GM21529 (cell line): ENCODE results near the gene IPO5.
"Not testable (repeated sequence)": the region's sequence is repeated elsewhere in the genome, so short reads cannot be mapped to it uniquely, and the experiment has no call there.

Experiments used
- ATAC-seq: cut with Tn5 transposase; IDR thresholded peaks from one replicate; pipeline ENCODE4 v1.9.1; 2021; ENCODE audit not compliant: unreplicated experiment

Gene IPO5

DNA sequence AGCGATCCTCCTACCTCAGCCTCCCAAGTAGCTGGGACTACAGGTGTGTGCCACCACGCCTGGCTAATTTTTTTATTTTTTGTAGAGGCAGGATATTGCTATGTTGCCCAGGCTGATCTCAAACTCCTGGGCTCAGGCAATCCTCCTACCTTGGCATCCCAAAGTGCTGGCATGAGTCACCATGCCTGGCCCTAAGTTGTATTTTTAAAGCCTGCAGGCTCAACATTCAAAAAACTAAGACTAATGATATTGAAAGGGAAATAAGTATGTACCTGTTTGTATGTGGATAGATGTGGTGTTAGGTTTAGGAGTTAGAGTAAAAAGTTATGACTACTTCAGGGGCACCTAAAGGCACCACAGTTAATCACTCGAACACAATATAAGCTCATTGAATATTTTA lies 5.4 kb upstream of the IPO5 start:
- no peak for ATAC-seq

DNA sequence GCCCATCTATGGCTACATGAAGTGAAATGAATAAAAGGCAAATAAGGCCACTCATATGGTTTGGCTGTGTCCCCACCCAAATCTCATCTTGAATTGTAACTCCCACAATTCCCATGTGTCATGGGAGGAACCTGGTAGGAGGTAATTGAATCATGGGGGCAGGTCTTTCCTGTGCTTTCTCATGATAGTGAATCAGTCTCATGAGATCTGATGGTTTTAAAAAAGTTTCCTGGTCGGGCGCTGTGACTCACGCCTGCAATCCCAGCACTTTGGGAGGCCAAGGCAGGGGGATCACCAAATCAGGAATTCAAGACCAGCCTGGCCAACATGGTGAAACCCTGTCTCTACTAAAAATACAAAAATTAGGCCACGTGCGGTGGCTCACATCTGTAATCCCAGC lies 4.2 kb upstream of the IPO5 start:
- ATAC-seq = not testable (repeated sequence)

DNA sequence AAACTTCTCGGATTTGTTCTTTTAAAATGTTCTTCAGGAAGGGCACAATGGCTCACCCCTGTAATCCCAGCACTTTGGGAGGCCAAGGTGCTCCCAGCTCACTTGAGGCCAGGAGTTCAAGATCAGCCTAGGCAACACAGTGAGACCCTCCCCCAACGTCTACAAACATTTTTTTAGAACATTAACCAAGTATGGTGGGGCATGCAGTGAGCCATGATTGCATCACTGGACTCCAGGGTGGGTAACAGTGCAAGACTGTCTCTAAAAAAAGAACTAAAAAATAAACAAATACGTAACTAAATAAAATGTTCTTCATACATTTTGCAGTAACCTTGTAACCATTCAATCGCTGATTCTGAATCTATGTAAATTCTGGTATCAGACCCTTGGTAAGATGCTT lies 2.1 kb upstream of the IPO5 start:
- no peak for ATAC-seq

DNA sequence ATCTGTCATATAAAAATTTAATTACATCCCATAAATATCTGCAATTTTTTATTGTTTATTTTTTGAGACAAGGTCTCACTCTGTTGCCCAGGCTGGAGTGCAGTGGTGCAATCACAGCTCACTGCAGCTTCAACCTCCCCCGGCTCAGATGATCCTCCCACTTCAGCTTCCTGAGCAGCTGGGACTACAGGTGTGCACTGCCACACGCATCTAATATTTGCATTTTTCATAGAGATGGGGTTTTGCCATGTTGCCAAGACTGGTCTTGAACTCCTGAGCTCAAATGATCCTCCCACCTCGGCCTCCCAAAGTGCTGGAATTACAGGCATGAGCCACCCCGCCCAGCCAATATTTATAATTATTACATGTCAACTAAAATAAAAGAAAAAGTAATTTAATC lies 644 bp upstream of the IPO5 start:
- peak; percentile 87 for ATAC-seq

DNA sequence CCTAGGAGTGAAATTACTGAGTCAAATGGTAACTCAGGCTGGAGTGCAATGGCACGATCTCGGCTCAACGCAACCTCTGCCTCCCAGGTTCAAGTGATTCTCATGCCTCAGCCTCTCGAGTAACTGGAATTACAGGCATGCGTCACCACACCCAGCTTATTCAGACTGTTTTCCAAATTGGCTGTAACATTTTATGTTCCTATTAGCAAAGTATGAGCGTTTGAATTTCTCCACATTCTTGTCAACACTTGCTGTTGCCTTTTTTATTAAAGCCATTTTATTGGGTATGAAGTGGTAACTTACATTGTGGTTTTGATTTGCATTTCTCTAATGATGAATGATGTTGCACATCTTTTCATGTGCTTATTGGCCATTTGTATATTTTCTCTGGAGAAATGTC lies 7.9 kb downstream of the IPO5 start:
- ATAC-seq = no peak

DNA sequence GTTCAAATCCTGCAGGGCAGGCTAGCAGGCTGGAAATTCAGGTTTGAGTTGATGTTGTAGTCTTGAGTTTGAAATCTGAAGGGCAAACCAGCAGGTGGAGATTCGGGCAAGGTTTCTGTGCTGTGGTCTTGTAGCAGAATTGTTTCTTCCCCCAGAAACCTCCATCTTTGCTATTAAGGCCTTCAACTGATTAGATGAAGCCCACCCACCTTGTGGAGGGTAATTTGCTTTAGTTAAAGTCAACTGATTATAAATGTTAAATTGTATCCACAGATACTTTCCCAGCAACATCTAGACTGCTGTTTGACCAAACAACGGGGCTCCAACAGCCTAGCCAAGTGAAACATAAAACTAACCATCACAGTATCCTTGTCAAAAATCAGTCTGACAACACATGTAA lies 9.4 kb downstream of the IPO5 start:
- no peak for ATAC-seq

DNA sequence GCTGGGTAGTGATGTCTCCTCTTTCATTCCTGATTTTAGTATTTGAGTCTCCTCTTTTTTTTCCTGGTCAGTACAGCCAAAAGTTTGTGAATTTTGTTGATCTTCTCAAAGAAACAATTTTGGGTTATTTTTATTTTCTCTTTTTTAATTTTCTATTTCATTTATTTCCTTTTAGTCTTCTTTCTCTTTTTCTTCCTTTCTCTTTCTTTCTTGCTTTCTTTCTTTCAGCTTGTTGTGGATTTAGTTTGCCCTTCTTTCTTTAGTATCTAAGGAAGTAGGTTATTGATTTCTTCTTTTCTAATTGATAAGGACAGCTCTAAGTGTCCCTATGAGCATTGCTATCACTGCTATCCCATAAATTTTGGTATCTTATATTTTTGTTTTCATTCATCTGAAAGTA lies 13.8 kb downstream of the IPO5 start:
- no peak for ATAC-seq

DNA sequence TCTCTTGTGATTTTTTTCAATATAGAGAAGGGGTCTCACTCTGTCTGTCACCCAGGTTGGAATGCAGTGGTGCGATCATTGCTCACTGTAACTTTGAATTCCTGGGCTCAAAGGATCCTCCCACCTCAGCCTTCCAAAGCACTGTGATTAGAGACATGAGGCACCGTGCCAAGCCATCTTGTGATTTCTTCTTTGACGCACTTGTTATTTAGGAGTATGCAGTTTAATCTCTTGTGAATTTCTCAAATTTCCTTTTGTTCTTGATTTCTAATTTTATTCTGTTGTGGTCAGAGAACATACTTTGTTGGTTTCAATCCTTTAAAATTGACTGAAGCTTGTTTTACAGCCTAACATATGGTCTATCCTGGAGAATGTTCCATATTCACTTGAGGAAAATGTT lies 14.5 kb downstream of the IPO5 start:
- ATAC-seq = no peak

DNA sequence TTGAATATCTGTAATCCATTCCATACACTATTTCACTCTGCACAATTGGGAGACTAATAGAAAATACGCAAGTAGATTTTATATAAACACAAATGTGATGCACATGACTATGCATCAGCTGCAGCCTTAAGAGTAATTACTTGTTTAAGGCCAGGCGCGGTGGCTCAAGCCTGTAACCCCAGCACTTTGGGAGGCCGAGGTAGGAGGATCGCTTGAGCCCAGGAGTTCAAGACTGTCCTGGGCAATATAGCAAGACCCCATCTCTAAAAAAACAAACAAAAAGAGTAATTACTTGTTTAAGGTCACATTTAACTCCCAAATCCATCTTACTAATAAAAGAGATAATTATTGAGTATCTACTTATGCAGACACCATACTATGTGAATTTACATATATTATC lies 18.0 kb downstream of the IPO5 start:
- ATAC-seq = no peak

DNA sequence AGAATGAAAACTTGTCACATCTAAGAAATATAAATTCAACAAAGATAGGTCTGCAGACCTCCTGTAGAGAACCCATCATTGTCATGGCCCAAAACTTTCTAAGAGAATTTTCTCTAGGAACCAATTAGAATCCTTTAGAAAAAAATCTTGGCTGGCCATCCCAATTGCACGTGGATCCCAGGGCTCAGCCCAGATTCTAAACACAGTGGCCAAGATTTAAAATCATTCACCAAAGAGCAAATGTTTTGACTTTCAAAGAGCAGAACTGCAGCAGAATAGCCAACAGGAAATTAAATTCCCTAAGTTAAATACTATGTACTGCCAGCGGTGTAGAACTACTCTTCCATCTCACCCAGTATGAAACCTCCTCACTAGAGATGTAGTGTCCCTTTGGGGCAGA lies 21.3 kb downstream of the IPO5 start:
- no peak for ATAC-seq

DNA sequence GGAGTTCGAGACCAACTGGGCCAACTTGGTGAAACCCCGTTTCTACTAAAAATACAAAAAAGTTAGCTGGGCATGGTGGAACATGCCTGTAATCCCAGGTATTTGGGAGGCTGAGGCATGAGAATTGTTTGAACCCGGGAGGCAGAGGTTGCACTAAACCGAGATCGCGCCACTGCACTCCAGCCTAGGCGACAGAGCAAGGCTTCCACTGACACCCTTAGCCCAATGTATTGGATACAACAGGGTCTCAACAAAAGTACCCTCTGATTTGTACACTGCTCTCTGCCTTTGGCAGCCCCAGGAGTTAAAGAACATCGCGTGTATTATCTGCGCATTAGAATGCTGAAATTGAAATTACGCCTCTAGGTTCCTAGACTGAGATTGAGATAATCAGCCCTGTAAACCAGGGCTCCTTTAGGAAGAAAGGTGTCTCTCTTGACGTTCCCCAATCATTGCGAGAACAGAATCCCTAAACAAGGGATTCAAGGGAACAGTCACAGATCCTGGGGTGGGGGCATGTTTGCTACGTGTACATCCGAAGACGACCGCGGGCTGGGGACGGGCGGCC lies 21.9 kb downstream of the IPO5 start:
- ATAC-seq = no peak

DNA sequence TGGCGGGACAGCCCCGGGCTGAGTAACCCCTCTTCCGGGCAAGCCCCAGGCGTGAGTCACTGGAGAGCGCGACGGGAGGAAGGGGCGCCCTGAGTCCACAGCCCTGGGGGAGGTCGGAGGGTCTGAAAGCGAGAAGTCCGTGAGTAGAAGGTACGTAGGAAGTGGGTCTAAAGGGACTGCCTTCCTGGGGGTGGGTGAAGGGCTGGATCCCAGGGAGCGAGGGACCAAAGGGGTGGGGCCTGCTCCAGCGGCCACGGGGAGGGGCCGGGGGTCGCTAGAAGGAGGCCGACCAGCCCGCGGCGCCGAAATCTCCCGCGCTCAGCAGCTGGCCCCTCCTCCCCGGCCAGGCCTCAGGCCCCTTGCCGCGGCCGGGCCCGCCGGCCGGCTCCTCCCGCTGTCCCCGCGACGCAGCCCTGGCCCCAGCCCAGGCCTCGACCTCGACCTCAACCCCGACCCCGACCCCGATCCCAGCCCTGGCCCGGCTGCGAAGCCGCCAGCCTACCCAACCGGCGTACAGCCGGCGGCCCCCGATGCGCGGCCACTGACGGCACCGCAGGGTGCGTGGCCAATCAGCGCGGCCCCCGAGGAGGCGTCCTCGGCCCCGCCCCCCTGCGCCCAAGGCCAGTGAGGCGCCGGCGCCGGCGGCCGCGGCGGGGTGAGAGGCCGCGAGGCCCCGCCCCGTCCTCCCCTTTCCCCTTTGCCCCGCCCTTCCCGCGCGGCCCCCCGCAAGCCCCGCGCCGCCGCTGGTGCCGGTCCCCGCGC lies 22.6 kb downstream of the IPO5 start:
- ATAC-seq = peak; percentile 86

DNA sequence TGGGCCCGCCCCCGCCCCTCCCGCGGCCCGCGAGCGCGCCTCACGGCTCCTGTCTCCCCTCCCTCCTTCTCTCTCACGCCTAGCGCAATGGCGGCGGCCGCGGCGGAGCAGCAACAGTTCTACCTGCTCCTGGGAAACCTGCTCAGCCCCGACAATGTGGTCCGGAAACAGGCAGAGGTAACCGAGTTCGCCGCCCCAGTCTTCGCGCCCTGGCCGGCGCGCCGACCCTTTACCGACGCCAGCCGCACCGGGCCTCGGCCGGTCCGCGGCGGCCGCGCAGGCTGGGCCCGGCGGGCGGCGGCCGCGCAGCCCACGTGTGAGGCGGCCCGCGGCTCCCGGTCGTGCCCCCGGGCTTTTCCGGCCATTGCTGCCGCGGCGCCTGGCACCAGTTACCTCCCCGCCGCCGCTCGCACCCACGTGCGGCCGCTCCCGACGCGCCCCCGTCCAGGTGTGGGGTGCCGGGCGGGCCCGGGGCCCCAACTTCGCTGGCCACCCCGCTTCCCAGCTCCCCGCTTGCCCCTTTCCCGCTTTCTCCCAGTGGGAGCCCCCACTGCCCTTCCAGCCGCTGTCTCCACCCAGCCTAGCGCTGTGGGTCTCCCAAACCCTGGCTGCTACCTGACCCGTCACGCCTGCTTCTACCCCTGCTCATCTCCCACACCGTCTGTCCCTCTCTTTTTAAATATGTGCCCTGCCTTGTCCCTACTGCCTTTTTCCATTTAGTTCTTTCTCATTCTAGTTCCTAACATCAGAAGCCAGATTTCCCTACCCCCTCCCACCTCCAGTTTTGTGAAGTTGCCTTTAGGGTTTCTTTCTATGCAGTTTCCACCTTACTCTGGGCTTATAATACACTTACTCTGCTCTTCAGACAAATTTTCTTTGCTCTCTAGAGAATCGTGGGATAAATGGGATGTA lies 23.4 kb downstream of the IPO5 start:
- peak; percentile 50 for ATAC-seq

DNA sequence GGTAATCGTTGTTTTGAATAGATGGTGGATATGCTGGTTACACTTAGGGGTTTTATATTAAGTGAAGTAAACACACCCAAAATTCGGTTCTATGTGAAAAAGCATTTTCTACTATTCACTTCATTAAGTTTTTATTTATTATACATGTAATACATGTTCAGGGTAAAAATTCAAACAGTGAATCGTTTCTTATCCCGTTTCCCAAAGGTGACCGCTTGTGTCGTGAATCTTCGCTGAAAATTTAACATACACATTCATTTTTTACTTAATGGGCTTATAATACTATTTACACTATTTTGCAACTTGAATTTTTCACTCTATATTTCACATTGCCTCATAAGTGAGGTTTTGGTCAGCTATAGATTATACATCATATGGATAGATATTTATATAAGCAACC lies 24.5 kb downstream of the IPO5 start:
- ATAC-seq = no peak

DNA sequence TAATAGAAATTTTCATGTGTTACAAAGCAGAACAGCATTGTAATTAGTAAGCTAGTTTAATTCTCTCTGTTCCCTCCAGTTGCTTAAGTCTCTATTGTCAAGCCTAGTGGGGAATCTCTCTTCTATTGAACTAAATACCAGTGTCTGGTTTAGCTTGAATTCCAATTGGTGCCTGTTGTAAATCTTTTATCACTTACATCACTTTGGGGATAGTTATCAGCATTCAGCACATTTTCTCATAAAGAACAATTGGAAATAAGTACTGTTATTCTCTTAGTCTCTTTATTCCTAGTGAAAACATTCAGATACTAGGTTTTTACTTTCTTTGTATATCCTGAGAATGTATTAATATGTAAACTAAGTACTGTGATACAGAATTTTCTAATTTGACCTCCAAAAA lies 25.2 kb downstream of the IPO5 start:
- no peak for ATAC-seq

DNA sequence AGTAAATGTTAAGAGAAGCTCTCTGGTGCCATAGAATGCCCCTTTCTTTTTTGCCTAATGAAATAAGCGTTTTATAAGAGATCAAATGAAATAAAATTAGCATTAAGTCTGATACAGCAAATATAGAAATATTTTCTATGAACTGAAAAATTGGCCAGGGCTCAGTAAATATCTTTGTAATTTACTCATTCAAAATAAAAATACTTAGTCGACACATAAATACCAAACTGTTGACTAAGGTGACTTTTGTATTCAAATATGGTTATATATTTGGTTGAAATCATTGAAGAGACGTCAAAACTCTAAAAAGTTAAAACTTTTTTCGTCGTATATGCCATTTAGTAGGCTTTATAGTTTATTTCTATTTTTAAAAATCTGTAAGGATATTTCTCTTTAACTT lies 25.6 kb downstream of the IPO5 start:
- no peak for ATAC-seq

DNA sequence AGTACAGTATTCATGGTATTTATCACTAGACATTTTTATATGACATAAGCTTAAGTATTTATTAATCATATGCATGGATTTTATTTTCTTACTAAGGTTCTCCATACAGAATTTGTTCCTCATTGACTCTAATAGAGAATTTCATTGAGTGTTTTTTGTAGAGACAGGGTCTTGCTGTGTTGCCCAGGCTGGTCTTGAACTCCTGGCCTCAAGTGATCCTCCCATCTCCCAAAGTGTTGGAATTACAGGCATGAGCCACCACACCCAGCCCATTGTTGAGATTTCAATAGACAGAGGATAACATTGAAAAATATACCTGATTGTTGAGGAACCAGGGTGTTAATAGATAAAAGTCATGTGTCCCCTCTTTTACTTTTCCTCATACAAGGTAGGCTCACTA lies 26.1 kb downstream of the IPO5 start:
- ATAC-seq = no peak

DNA sequence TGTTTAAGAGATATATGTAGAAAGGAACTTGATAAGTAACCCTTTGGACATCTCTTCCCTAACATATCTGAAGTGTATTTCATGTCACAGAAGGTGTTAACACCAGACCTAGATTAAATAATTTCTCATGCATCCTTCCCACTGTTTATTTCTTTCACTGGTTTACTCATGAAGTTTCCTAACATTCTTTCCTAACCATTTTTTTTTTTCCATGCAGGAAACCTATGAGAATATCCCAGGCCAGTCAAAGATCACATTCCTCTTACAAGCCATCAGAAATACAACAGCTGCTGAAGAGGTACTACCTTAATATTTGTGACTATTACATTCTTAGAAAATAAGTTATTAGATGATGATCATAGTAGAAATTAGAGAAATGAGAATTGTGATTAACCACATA lies 28.8 kb downstream of the IPO5 start:
- no peak for ATAC-seq

DNA sequence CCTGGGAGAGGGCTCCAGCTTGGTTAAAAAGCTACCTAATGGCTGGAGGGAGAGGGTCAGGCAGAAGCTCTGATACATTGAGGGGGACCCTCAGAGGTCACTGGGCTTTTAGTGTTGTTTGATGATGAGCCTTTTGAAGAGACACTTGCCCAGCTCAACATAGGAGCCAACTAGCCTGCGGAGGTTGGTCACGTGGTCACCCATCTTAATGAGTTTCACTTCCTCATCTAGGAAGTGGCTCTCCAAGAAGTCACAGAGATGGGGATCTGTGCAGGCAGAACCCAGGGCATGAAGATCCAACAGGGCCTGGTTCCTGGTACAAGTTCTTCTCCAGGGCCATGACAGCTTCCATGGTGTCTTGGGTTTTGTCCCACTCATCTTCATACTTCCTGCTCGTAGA lies 33.4 kb downstream of the IPO5 start:
- peak; percentile 91 for ATAC-seq

DNA sequence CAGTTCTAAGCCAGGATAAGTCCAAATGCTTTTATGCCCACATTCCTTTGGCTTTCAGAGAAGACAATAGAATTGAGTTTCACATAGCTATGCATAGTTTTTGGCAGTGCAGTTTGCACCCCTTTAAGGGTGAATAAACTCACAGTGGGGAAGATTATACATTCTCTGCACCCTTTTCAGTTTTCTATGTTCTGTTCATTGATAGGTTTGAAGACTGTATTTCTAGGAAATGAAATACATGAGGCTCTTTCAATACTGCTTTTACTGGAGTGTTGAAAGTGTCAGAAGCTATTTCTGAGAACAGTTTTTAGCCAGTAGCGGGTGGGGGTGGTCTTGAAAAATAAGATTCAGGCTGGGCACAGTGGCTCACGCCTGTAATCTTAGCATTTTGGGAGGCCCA lies 46.2 kb downstream of the IPO5 start:
- ATAC-seq = no peak

DNA sequence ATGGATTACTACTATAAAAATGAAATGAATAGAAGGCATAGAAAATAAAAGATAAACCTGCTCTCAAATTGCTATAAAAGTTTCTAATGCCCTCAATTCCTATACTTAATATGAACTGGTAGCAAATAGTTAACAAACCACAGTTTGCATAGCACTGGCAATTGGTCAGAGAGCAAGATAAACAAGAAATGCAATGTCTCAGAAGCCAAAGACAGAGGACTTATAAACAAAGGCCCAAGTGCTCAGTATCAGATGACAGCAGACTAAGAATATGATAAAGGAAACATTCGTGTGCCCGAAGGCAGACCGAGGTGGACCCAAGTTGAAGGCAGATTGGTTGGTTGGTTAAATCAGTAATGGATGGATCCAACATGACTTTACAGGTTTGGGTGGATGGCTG lies 50.6 kb downstream of the IPO5 start:
- no peak for ATAC-seq

DNA sequence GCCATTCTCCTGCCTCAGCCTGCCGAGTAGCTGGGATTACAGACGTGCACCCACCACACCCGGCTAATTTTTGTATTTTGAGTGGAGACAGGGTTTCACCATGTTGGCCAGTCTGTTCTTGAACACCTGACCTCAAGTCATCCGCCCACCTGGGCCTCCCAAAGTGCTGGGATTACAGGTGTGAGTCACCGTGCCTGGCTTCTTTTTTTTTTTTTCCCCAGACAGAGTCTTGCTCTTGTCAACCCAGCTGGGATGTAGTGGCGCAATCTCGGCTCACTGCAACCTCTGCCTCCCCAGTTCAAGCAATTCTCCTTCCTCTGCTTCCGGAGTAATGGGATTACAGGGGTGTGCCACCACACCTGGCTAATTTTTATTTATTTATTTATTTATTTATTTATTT lies 51.5 kb downstream of the IPO5 start:
- ATAC-seq = not testable (repeated sequence)
